ENCODE measurements around the gene IMP4.
"Not testable (repeated sequence)": the region's sequence is repeated elsewhere in the genome, so short reads cannot be mapped to it uniquely, and the experiment has no call there.

Gene IMP4

DNA sequence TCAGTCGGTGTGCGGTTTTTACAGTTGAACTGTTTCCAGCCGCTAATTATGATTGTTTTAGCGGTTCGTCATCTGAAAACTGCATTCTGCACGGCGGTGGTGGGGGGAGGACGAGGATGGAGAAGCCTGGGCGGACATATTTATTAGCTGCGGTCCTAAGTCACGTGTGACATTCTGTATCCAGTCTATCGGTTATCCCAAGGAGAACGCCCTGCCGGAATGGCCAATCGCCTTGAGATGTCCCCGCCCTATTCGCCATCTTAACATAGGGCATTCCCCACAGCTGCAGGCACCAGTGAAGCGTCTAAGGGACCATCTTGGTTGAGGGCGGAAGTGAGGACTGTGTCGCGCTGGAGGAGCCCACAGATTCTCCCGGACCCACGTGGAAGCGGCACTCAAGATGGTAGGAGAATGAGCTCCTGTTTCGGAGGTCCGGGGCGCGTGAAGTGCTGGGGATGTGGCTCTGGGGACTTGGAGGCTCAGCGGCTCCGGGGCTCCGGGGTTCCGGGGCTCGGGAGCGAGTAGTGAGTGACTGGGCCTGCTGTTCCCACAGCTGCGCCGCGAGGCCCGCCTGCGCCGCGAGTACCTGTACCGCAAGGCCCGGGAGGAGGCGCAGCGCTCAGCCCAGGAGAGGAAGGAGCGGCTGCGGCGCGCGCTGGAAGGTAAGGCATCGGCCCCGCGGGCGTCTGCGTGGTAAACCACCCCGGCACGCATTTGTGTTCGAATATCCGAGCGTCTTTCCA is at the start of gene IMP4:
Gene IMP4 (plus strand): TSS at position 365 of the 743 bp plus-strand sequence. CDS start 36 bp downstream, at position 401.
- peak; percentile 90 for DNase-seq (ENCODE audit: low read depth)

- no peak for DNase-seq (ENCODE audit: low read depth)
Measured at GRCh38 chr2:130300258-130300969, 42.3 kb upstream of the IMP4 start.

- no peak for DNase-seq (ENCODE audit: low read depth)
Measured at GRCh38 chr2:130300970-130301348, 41.7 kb upstream of the IMP4 start.

DNA sequence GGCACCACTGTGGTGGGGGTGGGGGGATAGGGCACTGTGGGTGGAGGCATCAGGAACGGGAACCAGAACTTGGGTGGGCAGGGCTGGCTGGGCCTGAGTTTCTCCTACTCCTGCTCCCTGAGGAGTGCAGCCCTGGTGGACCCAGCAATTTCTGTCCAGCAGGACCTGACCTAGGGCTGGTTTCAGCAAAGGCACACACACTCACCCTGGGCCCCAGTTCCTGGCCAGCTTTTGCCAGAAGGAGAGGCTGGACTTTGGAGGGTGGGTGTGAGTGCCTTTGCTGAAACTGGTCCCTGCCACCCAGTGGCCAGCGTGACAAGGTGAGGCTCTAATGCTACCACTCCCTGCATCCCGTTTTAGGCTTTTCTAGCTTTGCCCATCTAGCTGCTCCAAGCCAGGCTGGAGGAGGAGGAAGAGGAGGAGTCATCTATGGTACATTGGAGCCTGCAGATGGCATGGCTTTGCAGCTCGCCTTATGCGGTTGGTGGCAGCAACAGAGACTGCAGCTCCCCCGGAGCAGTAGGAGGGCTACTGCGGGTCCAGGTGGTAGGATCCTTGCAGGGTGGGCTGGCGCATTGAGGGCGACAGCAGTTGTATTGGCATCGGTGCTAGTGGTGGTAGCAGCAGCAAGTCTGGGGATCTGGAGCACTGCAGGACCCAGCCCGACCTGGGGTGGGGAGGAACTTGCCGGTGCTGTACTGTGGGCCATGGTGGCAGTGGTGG is 40.4 kb upstream of the IMP4 start:
- DNase-seq (ENCODE audit: low read depth), result no peak

GRCh38 chr2:130303169-130303568 is 39.5 kb upstream of the IMP4 start:
- DNase-seq (ENCODE audit: low read depth), result no peak

- no peak for DNase-seq (ENCODE audit: low read depth)
Measured at GRCh38 chr2:130304726-130305125, 38.0 kb upstream of the IMP4 start.

DNA sequence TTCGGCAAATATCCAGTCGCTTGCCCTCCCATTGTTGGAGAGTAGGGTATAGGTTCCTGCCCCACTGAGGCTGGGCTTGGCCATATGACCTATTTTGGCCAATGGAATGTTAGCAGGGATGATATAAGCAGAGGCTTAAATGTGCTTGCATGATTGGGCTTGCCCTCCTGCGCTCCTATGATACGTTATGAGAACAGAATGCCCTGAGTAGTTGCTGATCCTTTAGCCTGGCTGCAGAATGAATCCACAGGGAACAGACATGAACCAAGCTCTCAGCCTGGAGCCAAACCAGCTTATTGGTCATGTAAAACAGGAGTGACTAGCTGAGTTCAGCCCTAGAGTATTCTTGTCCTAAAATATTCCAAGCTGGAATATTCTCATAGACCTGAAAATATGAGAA is 34.8 kb upstream of the IMP4 start:
- no peak for DNase-seq (ENCODE audit: low read depth)

DNA sequence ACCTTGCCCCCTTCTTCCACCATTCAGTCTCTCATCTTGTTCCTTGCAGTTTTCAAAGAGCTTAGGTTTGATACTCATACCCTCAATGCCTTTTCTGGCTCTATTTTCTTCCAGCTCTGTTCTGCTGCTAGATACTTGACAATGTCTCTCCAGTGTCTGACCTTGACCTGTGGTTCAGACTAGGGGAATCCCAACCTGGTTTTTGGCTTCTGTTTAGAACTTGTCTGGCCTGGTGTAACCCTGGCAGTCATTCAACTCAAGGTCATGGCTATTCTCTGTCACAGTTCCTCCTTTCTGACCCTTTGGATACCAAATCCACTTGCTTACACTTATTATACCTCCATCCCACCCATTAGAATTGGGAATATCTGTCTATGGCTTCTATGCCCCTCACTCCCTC is 31.8 kb upstream of the IMP4 start:
- DNase-seq (ENCODE audit: low read depth), result no peak

GRCh38 chr2:130313812-130314334 is 28.8 kb upstream of the IMP4 start:
- DNase-seq (ENCODE audit: low read depth), result no peak

GRCh38 chr2:130314377-130314776 is 28.3 kb upstream of the IMP4 start:
- no peak for DNase-seq (ENCODE audit: low read depth)

- no peak for DNase-seq (ENCODE audit: low read depth)
Measured at GRCh38 chr2:130316596-130316995, 26.1 kb upstream of the IMP4 start.

DNA sequence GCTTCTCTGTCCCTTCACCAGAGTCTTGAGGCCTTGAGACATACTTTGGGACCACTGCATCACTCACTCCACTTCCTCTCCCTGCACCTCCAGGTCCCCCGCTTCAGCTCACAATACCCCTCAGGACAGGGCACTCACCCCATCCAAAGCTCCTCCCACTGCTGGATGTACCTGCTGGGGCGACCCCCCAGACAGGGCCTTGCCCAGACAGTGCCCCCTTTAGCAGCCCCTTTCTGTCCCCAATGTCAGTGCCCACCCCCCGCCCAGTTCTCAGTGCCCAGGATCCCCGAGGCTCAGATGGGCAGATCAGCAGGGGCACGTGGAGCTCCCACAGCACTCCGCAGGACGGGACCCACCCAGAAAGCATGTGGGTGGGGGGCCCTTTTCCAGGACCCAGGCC is 23.8 kb upstream of the IMP4 start:
- DNase-seq (ENCODE audit: low read depth), result no peak

DNA sequence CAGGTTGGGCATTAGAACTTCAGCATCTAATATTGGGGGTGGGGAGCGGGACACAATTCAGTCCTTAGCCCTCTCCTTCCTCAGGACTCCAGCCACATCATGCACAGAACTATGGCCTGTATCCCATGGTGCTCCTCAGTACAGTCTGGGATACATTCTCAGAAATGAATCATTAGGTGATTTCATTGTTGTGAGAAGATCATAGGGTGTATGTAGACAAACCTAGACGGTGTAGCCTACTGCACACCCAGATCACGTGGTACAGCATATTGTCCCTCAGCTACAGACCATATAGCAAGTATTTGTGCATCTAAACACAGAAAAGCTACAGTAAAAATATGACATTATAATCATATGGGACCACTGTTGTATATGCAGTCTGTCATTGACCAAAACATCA is 23.2 kb upstream of the IMP4 start:
- no peak for DNase-seq (ENCODE audit: low read depth)

DNA sequence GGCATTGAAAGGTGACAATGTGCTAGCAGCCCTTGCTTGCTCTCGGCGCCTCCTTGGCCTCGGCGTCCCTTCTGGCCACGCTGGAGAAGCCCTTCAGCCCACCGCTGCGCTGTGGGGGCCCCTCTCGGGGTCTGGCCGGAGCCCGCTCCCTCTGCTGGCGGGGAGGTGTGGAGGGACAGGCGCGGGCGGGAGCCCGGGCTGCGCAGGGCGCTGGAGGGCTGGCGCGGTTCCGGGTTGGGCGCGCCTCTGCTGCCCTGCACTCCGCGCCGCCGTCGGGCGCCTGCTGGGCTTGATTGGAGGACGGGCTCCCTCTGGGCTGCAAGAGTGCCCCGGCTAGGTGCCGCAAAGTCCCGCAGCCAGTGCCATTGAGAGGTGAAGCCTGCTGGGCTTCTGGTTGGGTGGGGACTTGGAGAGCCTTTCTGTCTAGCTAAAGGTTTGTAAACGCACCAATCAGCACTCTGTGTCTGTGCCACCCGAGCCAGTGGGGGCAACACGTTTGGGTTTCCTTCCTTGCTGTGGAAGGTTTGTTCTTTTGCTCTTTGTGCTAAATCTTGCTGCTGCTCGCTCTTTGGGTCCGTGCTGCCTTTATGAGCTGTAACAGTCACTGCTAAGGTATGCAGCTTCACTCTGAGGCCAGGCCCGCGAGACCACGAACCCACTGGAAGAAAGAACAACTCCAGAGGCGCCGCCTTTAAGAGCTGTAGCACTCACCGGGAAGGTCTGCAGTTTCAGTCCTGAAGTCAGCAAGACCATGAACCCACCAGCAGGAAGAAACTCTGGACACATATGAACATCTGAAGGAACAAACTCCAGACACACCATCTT is 14.8 kb upstream of the IMP4 start:
- DNase-seq (ENCODE audit: low read depth), result no peak

DNA sequence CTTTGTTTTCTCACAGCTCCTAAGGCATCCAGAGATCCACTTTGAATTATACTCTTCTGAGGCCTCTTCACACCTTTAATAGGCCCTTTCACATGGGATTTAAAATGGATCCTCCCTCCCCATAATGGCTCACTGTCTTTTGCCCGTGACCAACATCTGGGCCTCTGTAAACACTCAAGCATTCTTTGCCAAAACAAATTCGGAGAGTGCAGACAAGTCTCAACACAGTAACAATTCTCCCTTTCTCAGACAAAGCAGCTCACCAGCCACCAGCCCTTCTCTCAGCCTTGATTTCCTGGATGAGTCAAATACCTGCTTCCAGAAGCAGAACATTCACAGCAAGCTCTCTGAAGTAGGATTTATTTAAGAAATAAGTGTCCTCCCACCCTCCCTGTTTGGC is 14.0 kb upstream of the IMP4 start:
- no peak for DNase-seq (ENCODE audit: low read depth)

- DNase-seq (ENCODE audit: low read depth), result peak; percentile 48
Measured at GRCh38 chr2:130332271-130333073, 10.2 kb upstream of the IMP4 start.

DNA sequence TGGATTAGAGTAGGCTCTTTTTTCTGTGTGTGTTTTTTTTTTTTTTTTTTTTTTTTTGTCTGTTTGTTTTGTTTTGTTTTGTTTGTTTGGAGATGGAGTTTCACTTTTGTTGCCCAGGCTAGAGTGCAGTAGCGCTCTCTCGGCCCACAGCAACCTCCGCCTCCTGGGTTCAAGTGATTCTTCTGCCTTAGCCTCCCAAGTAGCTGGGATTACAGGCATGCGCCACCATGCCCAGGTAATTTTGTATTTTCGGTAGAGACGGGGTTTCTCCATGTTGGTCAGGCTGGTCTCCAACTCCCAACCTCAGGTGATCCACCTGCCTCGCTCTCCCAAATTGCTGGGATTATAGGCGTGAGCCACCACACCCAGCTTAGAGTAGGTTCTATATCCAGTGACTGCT is 9.4 kb upstream of the IMP4 start:
- not testable (repeated sequence) for DNase-seq (ENCODE audit: low read depth)

DNA sequence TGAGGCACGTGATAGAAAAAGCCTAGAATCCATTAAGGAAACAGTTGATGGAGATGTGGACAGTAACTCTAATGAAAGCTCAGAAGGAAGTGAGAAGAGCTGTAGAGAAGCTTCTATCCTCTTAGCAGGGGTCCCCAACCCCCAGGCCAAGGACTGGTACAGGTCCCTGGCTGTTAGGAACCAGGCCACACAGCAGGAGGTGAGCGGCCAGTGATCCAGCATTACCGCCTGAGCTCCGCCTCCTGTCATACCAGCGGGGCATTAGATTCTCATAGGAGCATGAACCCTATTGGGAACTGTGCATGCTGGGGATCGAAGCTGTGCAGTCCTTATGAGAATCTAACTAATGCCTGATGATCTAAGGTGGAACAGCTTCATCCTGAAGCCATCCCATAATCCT is 8.7 kb upstream of the IMP4 start:
- no peak for DNase-seq (ENCODE audit: low read depth)

GRCh38 chr2:130335226-130335625 is 7.5 kb upstream of the IMP4 start:
- no peak for DNase-seq (ENCODE audit: low read depth)

- DNase-seq (ENCODE audit: low read depth), result no peak
Measured at GRCh38 chr2:130336150-130336876, 6.4 kb upstream of the IMP4 start.
